Right forelimb (tissue), 1 donor: ENCODE results near the gene SAMD4B.

Experiments used
- DNase-seq: peaks from one replicate; pipeline ENCODE4 v3.0.0-alpha.2; 2018

SAMD4B gene

GRCh38 chr19:39410831-39411080 lies 68.5 kb downstream of the SAMD4B start:
- DNase-seq: no peak

GRCh38 chr19:39411081-39411831 lies 69.0 kb downstream of the SAMD4B start:
- DNase-seq: peak; percentile 73

- peak; percentile 93 for DNase-seq
These were observed 69.5 kb downstream of the SAMD4B start for GRCh38 chr19:39411832-39412099.

- DNase-seq: peak; percentile 100
These were observed 70.1 kb downstream of the SAMD4B start, which contains the start of gene PLEKHG2 for GRCh38 chr19:39412100-39412866. Gene PLEKHG2 (plus strand): TSS chr19:39412669. CDS start chr19:39414087, 1,418 bp downstream.

GRCh38 chr19:39412867-39413271 lies 70.6 kb downstream of the SAMD4B start:
- no peak for DNase-seq

GRCh38 chr19:39413272-39413910 lies 71.2 kb downstream of the SAMD4B start:
- peak; percentile 86 for DNase-seq

- DNase-seq: no peak
These were observed 71.8 kb downstream of the SAMD4B start for GRCh38 chr19:39413911-39414608.

GRCh38 chr19:39415111-39416046 lies 73.2 kb downstream of the SAMD4B start:
- DNase-seq: no peak

GRCh38 chr19:39416152-39417120 lies 74.2 kb downstream of the SAMD4B start:
- DNase-seq: no peak

GRCh38 chr19:39417463-39418181 lies 75.4 kb downstream of the SAMD4B start:
- DNase-seq: no peak

GRCh38 chr19:39419003-39419402 lies 76.8 kb downstream of the SAMD4B start:
- DNase-seq: no peak

- DNase-seq: no peak
These were observed 78.5 kb downstream of the SAMD4B start for GRCh38 chr19:39420769-39421168.

- DNase-seq: no peak
These were observed 79.8 kb downstream of the SAMD4B start for GRCh38 chr19:39422020-39422419.

- no peak for DNase-seq
These were observed 81.3 kb downstream of the SAMD4B start for GRCh38 chr19:39423258-39424086.

GRCh38 chr19:39424934-39425333 lies 82.7 kb downstream of the SAMD4B start:
- DNase-seq: no peak

GRCh38 chr19:39425744-39426143 lies 83.5 kb downstream of the SAMD4B start:
- DNase-seq: no peak

- DNase-seq: no peak
These were observed 83.9 kb downstream of the SAMD4B start for GRCh38 chr19:39426170-39426569.

GRCh38 chr19:39427707-39428106 lies 85.5 kb downstream of the SAMD4B start:
- no peak for DNase-seq
